Left colon (tissue), 2 donors: ENCODE measurements around the gene ANKRD23. TPM values are rescaled to one million over a fixed set of nuclear protein-coding genes. Genes with fewer than 3 reads are reported as not detected.
"Not testable (repeated sequence)": the region's sequence is repeated elsewhere in the genome, so short reads cannot be mapped to it uniquely, and the experiment has no call there.

Source experiments
- ATAC-seq: fragments of 200-7000 bp; cut with Tn5 transposase; one replicate; pipeline ENCODE4 v1.9.1; 2020; ENCODE audit warnings: mild to moderate bottlenecking, moderate library complexity
- DNase-seq, 2 donors: peaks; one replicate each; pipeline ENCODE4 v3.0.0-alpha.2; 2020
- intact Hi-C, 2 donors: fragments of 100-400 bp; cut with DNase I in 1 of 2; cut with micrococcal nuclease in 1 of 2; formaldehyde crosslinking; loops; one replicate each; pipeline versions ENCODE4 v1.11.2 to v1.14.0; 2022; cut with DNase I, micrococcal nuclease
- total RNA-seq, 2 donors: library from RNA; stranded (reverse); fragmentation: NEBNext Ultra II Directional; extraction: Animal tissue kit (Norgen Biotek cat#: 25700); gene quantifications; one replicate each; pipeline ENCODE4 v1.2.1, GENCODE V29; 2021
- donor health status: DM: no; HTN: no; CAD: no.
- donor health status: DM: yes; HTN: yes; CAD: no.

Gene ANKRD23
- total RNA-seq, 2 donors from 2014 or later, result 3.7 to 4.3 TPM

DNA sequence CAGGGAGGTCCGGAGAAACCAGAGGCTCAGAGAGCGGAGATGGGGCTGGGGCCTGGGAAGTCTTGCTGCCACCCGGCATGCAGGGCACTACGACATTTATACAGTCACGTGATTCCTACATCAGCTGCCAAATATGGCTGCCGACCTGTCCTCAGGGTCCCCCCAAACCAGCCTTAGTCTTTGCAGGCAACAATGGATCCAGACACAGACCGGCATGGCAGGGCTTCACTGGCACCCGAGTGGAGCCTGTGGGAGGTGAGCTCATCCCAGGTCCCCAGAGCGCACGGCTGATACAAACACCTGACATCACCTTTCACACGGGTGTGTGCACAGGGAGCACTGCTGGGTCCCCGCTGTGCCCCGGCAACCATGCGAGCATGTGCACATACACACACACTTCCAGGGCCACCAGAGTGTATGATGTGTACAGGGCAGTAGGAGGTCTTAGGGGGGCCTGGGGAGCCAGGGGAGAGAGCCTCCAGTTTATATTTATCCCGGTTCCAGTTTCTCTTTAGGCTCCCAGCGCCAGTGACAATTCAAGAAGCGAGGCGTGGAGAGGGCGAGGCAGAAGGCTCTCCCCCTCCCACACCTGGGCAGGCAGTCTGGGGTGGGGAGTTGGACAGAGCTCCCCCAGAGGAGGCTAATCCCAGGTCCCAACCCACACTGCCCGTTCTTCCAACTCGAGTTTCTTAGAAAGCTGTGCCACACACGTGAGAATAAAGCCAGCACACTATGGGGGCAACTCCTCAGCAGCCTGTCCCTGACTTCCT, 23.4 kb upstream of the ANKRD23 start:
- no peak for ATAC-seq
- intact Hi-C loops, result loop anchor here in 1 of 2 donors (5.0 kb wide), 1 partner anchor 85 kb away; no protein-coding TSS in a partner anchor
- DNase-seq, result no peak

DNA sequence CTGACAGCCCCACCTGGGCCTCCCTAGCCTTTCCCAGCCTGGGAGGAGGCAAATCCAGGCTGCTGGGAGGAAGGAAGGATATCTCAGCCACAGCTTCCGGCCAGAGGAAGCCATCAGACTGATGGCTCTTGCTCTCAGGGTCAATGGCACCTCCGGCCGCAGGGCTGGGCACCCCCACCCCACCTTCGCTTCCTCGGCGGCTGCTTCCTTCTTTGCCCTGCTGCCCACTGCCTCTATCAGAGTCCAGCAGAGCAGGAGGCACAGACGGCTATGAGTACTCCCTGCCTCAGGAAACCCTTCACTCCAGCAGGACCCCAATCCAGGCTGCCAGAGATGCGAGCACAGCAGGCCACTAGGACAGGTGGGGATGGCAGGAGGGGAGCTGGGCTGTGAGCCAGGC, 22.8 kb upstream of the ANKRD23 start:
- ATAC-seq (no peak), DNase-seq (no peak)
- intact Hi-C loops, result loop anchor here in 1 of 2 donors (5.0 kb wide), 1 partner anchor 86 kb away; no protein-coding TSS in a partner anchor

DNA sequence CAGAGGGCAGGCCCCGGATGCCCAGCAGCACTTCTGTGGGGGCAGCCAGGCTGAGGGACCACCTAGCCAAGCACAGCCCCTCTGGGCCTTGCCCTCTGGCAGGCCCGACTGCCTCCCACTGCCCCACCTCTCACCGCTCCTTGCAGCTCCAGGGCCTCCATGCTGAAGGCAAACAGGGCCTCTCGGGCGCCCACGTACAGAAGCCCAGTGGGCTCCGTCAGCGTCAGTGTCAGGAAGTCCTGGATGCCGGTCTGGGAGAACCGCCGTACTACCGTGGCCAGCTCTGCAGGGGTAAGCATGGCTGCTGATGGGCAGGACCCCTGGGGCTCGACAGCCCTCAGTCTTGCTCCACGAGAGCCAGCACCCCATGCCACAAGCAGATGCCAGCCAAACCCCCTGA, 22.3 kb upstream of the ANKRD23 start:
- intact Hi-C loops, result loop anchor here in 1 of 2 donors (5.0 kb wide), 1 partner anchor 86 kb away; no protein-coding TSS in a partner anchor
- no peak for ATAC-seq
- no peak for DNase-seq

DNA sequence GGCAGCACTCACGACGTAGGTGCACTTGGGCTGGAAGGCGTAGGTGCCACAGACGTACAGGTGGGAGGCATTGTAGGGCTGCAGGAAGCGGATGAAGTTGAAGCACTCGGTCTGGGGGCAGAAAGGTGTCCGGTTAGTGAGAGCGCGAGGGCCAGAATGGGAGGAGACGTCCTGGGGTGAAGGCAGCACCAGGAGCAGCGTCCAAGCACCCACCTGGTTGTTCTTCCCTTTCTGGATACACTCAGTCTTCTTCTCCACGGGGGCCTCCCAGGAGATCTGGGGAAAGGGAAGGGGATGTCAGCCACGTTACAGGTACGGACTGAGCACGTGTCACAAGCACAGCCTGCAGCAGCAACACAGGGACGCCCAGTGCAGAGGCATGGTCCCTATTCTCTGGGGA, 21.8 kb upstream of the ANKRD23 start:
- no peak for DNase-seq
- ATAC-seq, result no peak
- intact Hi-C loops, result loop anchor here in 1 of 2 donors (5.0 kb wide), 1 partner anchor 87 kb away; no protein-coding TSS in a partner anchor

- ATAC-seq (no peak), DNase-seq (no peak)
- intact Hi-C loops, result loop anchor here in 1 of 2 donors (5.0 kb wide), 1 partner anchor 88 kb away; no protein-coding TSS in a partner anchor
Measured at GRCh38 chr2:96864343-96865091, 20.7 kb upstream of the ANKRD23 start.

DNA sequence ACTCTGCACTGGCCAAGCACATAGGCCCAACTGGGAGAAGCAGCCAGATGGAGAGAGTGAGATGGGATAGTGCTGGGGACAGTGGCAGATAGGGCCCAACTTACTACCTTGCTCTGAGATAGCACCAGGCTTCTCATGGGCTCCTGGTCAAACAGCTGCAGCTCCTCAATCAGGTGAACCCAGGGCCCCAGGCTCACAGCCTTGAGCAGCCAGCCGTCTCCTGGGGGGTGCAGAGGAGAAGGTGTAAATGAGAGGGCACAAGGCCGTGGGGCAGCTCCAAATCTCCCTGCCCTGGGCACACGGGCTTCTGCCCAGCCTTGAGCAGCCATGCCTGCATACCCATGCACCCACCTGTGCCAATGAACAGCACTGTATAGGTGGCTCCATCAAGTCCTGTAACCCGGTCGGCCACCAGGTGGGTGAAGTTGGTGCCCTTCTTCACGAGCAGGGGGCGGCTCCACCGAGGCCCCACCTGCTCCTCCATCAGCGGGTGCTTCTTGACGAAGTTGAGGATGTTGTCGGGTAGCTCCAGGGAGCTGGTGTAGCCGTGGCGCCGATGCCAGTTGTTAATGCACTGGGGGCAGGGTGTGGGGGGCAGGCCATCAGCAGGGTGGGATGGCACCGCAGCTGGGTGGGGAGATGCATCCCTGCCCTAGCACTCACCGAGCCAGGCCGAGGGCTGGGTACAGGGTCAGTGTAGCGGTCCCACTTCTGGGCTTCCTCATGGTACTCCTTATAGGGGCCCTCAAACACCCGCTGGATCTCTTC, 19.9 kb upstream of the ANKRD23 start:
- intact Hi-C loops, result no loop called here
- DNase-seq, result no peak
- ATAC-seq, result no peak

- DNase-seq, ATAC-seq, intact Hi-C loops: not testable (repeated sequence)
Measured at GRCh38 chr2:96863056-96863455, 19.2 kb upstream of the ANKRD23 start.

DNA sequence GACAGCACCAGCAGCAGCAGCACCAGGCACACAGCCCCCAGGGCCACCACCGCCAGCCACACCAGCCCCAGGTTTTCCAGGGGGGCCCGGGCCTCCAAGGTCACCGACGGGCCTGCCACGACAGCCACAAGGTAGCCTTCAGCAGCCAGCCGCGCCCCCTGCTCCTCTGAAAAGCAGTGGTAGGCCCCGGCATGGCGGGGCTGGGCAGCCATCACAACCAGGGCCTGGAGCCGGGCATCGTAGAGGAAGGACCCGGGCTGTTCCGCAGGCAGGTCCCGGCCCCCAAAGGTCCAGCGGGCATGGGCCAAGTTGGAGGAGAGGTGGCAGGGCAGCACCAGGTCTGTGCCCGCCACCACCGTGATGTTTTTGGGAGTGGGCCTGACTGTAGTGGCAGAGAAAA, 17.3 kb upstream of the ANKRD23 start:
- intact Hi-C loops, result no loop called here
- ATAC-seq, result no peak

DNA sequence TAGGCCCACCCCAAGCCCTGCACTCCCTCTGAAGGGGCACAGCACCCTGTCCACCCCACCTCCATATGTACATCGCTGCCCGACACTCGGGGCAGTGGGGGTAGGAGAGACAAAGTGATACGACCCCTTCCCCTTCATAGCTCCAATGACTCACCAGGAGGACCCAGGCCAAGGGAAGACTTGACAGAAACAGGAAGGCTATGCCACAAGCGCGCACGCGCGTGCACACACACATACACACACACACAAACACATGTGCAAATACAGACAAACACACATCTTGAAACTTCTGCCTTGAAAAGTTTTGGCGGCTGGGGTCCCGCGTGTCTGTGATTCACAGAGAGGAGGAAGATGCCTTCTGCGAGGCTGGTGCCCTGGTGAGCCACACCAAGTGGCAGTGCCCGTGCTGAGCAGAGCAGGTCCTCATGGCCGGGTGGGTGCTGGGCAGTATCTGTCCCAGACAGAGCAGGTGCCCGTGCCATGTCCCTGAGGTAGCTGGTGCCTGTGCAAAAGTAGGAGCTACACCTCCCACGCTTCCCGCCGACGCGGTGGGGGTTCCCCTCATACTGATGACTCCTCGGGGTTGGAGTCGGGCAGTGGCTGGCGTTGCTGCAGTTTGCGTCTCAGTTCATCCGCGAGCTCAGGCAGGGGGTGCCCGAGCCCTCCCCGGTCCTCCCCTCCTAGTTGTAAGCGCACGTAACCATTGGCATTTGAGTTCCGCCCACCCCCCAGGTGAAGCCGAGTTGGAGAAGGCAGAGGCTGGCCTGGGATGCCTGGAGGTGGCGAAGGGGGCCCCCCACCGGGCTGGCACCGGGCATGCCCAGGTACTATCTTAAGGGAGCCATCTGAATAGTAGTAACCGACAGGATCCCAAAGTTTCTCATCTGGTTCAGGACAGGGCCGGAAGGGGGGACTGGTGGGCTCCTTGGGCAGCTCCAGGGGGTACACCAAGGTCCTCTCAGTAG, 16.5 kb upstream of the ANKRD23 start:
- no peak for DNase-seq
- intact Hi-C loops, result no loop called here
- no peak for ATAC-seq

More for the DNA sequence above, 17.3 kb upstream of the ANKRD23 start:
- no peak for DNase-seq

- DNase-seq, result no peak
- intact Hi-C loops, result loop anchor here in 1 of 2 donors (5.0 kb wide), 1 partner anchor 93 kb away; no protein-coding TSS in a partner anchor
- no peak for ATAC-seq
Measured at GRCh38 chr2:96859681-96860064, 15.9 kb upstream of the ANKRD23 start.

DNA sequence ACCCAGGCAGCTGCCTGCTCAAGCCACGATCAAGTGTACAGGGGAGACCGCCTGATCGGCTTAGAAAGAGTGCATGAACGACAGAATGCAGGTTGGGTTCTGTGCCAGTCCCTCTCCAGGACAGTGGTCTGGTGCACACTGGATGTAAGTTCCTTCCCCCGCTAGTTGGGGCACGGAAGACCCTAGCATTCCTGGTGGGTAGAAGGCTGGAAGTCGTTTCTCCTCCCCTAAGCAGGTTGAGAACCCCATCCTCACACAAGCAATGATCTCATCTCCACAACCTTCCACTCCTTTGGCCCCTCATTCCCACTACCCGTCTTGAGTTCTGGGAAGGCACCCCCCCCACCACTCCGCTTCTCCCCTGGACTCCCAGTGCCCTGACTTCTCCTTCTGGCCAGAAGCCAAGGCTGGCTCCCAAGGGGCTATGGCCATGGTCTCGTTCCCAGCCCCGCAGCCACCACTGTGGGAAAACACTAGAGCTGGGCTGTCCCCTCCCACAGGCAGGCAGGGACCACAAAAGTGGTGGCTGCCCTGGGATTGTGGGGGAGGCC, 15.4 kb upstream of the ANKRD23 start:
- ATAC-seq (no peak), DNase-seq (peak in 1 of 2 donors; percentile 49)
- intact Hi-C loops, result loop anchor here in 1 of 2 donors (5.0 kb wide), 1 partner anchor 93 kb away; no protein-coding TSS in a partner anchor

GRCh38 chr2:96857667-96858372, 14.0 kb upstream of the ANKRD23 start, which contains the start of gene ANKRD39:
Gene ANKRD39, minus strand, starts transcription at chr2:96858016. Its CDS starts 29 bp downstream, at chr2:96857987.
- intact Hi-C loops, result loop anchor here in 1 of 2 donors (5.0 kb wide), 1 partner anchor 94 kb away; no protein-coding TSS in a partner anchor
- peak; percentile 89 for ATAC-seq

GRCh38 chr2:96856776-96857666, 13.2 kb upstream of the ANKRD23 start:
- intact Hi-C loops, result loop anchor here in 1 of 2 donors (5.0 kb wide), 1 partner anchor 95 kb away; no protein-coding TSS in a partner anchor
- peak in 1 of 2 donors; percentile 53 for DNase-seq
- peak; percentile 32 for ATAC-seq

More at GRCh38 chr2:96857667-96858372, 14.0 kb upstream of the ANKRD23 start, which contains the start of gene ANKRD39:
- peak; percentile 97 to 98 for DNase-seq

- DNase-seq, result no peak
- no peak for ATAC-seq
- intact Hi-C loops, result no loop called here
Measured at GRCh38 chr2:96853321-96853720, 9.5 kb upstream of the ANKRD23 start.

DNA sequence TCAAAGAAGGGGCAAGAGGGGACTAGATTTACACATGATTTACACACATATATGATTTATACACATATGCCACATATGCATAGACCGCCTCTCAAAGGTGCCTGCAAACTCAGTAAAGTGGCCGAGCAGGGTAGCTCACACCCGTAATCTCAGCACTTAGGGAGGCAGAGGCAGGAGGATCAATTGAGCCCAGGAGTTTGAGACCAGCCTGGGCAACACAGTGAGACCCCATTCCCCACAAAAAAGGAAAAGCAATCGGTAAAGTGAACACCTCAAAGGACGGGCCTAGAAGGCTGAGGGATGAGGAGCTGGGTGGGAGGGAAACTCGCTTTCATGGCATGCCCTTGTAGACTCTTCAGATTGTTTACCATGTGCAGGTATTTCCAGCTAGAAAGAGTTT, 8.8 kb upstream of the ANKRD23 start:
- ATAC-seq (no peak), DNase-seq (no peak)
- intact Hi-C loops, result no loop called here

DNA sequence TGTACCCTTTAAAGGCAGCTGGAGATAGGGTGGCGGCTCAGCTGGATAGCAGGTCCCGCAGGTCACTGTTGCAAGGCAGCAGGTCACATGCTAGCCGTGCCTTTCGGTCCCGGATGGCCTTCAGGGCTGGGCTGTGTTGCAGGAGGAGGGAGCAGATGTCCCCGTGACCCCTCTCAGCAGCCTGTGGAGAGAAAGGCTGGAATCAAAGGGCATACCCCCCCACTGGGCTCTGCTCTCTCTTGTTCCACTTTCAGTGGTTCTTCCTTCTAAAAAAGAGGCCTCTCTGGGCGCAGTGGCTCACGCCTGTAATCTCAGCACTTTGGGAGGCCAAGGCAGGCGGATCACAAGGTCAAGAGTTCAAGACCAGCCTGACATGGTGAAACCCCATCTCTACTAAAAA, 4.4 kb upstream of the ANKRD23 start:
- ATAC-seq (no peak), DNase-seq (no peak)
- intact Hi-C loops, result no loop called here
